GM23338 (cell line): ENCODE results near the gene PIM1.

Experiments
- CREB1 ChIP-seq: fragments of 250-450 bp; sonication (Bioruptor Pico); IDR thresholded peaks from 2 replicates; pipeline ENCODE4 v1.5.0; 2020; ENCODE audit warnings: low read depth, mild to moderate bottlenecking, moderate library complexity
- EZH2 ChIP-seq: fragments of 200-600 bp; sonication (generic); IDR thresholded peaks from one replicate; pipeline ENCODE4 v1.8.0; 2017; ENCODE audit warnings: antibody characterized with exemption, mild to moderate bottlenecking, low read depth; ENCODE audit not compliant: unreplicated experiment
- EZH2phosphoT487 ChIP-seq: fragments of 200-600 bp; sonication (generic); IDR thresholded peaks from one replicate; pipeline ENCODE4 v1.8.1; 2018; ENCODE audit warnings: antibody characterized with exemption; ENCODE audit not compliant: unreplicated experiment
- JUNB ChIP-seq: IDR thresholded peaks from one replicate; pipeline ENCODE4 v1.6.1; 2016; ENCODE audit warnings: antibody characterized with exemption; ENCODE audit not compliant: unreplicated experiment
- POLR2AphosphoS5 ChIP-seq: IDR thresholded peaks from 2 replicates; pipeline ENCODE4 v1.6.1; 2016; ENCODE audit warnings: antibody characterized with exemption, low read depth
- STAT1 ChIP-seq: IDR thresholded peaks from one replicate; pipeline ENCODE4 v1.6.1; 2016; ENCODE audit warnings: antibody characterized with exemption; ENCODE audit not compliant: unreplicated experiment
- ZNF114 ChIP-seq: fragments of 250-450 bp; sonication (Bioruptor Pico); IDR thresholded peaks from 2 replicates; pipeline ENCODE4 v1.5.0; 2020; ENCODE audit warnings: mild to moderate bottlenecking, moderate library complexity
- ZNF331 ChIP-seq: fragments of 250-450 bp; sonication (Bioruptor Pico); IDR thresholded peaks from 2 replicates; pipeline ENCODE4 v1.5.0; 2020; ENCODE audit warnings: low read depth, mild to moderate bottlenecking, moderate library complexity
- TF ChIP-seq, protein P1 (sequence below), 2 experiments: fragments of 200-600 bp in 1 of 2; sonication (generic) in 1 of 2; conservative IDR thresholded peaks; 2 replicates each; pipeline versions ENCODE4 v1.5.1 to v1.6.1; 2016 to 2017; ENCODE audit warnings: antibody characterized with exemption in 2 of 2, low read depth in 2 of 2, mild to moderate bottlenecking in 2 of 2, moderate library complexity in 1 of 2
- TF ChIP-seq, protein P2 (sequence below): IDR thresholded peaks from one replicate; pipeline ENCODE4 v1.6.1; 2018; ENCODE audit warnings: antibody characterized with exemption; ENCODE audit not compliant: unreplicated experiment
- TF ChIP-seq, protein P3 (sequence below): IDR thresholded peaks from 2 replicates; pipeline ENCODE4 v1.6.1; 2016; ENCODE audit warnings: antibody characterized with exemption
- TF ChIP-seq, protein P4 (sequence below): fragments of 250-450 bp; sonication (Bioruptor Pico); IDR thresholded peaks from 2 replicates; pipeline ENCODE4 v1.5.0; 2020; ENCODE audit warnings: mild to moderate bottlenecking, moderate library complexity

DNA sequence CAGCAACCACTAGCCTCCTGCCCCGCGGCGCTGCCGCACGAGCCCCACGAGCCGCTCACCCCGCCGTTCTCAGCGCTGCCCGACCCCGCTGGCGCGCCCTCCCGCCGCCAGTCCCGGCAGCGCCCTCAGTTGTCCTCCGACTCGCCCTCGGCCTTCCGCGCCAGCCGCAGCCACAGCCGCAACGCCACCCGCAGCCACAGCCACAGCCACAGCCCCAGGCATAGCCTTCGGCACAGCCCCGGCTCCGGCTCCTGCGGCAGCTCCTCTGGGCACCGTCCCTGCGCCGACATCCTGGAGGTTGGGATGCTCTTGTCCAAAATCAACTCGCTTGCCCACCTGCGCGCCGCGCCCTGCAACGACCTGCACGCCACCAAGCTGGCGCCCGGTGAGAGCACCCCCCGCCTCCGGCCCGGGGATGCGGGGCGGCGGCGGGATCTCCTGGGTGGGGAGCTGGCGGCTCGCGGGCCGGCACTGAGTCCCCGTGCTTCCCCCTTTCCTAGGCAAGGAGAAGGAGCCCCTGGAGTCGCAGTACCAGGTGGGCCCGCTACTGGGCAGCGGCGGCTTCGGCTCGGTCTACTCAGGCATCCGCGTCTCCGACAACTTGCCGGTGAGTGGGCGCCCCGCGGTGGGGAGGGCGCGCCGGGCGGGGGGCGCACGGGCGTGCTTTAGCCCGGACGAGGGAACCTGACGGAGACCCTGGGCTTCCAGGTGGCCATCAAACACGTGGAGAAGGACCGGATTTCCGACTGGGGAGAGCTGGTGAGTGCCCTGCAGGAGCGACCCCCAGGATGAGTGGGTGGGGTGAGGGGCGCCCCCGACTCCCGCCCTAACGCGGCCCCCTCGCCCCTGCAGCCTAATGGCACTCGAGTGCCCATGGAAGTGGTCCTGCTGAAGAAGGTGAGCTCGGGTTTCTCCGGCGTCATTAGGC is 585 bp downstream of the PIM1 start:
- TF ChIP-seq, protein P1, sequence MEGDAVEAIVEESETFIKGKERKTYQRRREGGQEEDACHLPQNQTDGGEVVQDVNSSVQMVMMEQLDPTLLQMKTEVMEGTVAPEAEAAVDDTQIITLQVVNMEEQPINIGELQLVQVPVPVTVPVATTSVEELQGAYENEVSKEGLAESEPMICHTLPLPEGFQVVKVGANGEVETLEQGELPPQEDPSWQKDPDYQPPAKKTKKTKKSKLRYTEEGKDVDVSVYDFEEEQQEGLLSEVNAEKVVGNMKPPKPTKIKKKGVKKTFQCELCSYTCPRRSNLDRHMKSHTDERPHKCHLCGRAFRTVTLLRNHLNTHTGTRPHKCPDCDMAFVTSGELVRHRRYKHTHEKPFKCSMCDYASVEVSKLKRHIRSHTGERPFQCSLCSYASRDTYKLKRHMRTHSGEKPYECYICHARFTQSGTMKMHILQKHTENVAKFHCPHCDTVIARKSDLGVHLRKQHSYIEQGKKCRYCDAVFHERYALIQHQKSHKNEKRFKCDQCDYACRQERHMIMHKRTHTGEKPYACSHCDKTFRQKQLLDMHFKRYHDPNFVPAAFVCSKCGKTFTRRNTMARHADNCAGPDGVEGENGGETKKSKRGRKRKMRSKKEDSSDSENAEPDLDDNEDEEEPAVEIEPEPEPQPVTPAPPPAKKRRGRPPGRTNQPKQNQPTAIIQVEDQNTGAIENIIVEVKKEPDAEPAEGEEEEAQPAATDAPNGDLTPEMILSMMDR (conservative IDR thresholded peaks at IDR 0.05; ENCODE audit: low read depth in 2 of 2) = no peak; a peak in 1 of 4 replicates
- TF ChIP-seq, protein P2, sequence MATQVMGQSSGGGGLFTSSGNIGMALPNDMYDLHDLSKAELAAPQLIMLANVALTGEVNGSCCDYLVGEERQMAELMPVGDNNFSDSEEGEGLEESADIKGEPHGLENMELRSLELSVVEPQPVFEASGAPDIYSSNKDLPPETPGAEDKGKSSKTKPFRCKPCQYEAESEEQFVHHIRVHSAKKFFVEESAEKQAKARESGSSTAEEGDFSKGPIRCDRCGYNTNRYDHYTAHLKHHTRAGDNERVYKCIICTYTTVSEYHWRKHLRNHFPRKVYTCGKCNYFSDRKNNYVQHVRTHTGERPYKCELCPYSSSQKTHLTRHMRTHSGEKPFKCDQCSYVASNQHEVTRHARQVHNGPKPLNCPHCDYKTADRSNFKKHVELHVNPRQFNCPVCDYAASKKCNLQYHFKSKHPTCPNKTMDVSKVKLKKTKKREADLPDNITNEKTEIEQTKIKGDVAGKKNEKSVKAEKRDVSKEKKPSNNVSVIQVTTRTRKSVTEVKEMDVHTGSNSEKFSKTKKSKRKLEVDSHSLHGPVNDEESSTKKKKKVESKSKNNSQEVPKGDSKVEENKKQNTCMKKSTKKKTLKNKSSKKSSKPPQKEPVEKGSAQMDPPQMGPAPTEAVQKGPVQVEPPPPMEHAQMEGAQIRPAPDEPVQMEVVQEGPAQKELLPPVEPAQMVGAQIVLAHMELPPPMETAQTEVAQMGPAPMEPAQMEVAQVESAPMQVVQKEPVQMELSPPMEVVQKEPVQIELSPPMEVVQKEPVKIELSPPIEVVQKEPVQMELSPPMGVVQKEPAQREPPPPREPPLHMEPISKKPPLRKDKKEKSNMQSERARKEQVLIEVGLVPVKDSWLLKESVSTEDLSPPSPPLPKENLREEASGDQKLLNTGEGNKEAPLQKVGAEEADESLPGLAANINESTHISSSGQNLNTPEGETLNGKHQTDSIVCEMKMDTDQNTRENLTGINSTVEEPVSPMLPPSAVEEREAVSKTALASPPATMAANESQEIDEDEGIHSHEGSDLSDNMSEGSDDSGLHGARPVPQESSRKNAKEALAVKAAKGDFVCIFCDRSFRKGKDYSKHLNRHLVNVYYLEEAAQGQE = no peak
- no peak for TF ChIP-seq EZH2phosphoT487
- no peak for TF ChIP-seq POLR2AphosphoS5
- no peak for TF ChIP-seq EZH2
- no peak for TF ChIP-seq JUNB
- TF ChIP-seq, protein P3, sequence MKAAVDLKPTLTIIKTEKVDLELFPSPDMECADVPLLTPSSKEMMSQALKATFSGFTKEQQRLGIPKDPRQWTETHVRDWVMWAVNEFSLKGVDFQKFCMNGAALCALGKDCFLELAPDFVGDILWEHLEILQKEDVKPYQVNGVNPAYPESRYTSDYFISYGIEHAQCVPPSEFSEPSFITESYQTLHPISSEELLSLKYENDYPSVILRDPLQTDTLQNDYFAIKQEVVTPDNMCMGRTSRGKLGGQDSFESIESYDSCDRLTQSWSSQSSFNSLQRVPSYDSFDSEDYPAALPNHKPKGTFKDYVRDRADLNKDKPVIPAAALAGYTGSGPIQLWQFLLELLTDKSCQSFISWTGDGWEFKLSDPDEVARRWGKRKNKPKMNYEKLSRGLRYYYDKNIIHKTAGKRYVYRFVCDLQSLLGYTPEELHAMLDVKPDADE = no peak
- TF ChIP-seq CREB1 (CRISPR knock-in tag) = no peak
- TF ChIP-seq ZNF331 = no peak
- TF ChIP-seq ZNF114 (CRISPR knock-in tag) = no peak
- TF ChIP-seq, protein P4, sequence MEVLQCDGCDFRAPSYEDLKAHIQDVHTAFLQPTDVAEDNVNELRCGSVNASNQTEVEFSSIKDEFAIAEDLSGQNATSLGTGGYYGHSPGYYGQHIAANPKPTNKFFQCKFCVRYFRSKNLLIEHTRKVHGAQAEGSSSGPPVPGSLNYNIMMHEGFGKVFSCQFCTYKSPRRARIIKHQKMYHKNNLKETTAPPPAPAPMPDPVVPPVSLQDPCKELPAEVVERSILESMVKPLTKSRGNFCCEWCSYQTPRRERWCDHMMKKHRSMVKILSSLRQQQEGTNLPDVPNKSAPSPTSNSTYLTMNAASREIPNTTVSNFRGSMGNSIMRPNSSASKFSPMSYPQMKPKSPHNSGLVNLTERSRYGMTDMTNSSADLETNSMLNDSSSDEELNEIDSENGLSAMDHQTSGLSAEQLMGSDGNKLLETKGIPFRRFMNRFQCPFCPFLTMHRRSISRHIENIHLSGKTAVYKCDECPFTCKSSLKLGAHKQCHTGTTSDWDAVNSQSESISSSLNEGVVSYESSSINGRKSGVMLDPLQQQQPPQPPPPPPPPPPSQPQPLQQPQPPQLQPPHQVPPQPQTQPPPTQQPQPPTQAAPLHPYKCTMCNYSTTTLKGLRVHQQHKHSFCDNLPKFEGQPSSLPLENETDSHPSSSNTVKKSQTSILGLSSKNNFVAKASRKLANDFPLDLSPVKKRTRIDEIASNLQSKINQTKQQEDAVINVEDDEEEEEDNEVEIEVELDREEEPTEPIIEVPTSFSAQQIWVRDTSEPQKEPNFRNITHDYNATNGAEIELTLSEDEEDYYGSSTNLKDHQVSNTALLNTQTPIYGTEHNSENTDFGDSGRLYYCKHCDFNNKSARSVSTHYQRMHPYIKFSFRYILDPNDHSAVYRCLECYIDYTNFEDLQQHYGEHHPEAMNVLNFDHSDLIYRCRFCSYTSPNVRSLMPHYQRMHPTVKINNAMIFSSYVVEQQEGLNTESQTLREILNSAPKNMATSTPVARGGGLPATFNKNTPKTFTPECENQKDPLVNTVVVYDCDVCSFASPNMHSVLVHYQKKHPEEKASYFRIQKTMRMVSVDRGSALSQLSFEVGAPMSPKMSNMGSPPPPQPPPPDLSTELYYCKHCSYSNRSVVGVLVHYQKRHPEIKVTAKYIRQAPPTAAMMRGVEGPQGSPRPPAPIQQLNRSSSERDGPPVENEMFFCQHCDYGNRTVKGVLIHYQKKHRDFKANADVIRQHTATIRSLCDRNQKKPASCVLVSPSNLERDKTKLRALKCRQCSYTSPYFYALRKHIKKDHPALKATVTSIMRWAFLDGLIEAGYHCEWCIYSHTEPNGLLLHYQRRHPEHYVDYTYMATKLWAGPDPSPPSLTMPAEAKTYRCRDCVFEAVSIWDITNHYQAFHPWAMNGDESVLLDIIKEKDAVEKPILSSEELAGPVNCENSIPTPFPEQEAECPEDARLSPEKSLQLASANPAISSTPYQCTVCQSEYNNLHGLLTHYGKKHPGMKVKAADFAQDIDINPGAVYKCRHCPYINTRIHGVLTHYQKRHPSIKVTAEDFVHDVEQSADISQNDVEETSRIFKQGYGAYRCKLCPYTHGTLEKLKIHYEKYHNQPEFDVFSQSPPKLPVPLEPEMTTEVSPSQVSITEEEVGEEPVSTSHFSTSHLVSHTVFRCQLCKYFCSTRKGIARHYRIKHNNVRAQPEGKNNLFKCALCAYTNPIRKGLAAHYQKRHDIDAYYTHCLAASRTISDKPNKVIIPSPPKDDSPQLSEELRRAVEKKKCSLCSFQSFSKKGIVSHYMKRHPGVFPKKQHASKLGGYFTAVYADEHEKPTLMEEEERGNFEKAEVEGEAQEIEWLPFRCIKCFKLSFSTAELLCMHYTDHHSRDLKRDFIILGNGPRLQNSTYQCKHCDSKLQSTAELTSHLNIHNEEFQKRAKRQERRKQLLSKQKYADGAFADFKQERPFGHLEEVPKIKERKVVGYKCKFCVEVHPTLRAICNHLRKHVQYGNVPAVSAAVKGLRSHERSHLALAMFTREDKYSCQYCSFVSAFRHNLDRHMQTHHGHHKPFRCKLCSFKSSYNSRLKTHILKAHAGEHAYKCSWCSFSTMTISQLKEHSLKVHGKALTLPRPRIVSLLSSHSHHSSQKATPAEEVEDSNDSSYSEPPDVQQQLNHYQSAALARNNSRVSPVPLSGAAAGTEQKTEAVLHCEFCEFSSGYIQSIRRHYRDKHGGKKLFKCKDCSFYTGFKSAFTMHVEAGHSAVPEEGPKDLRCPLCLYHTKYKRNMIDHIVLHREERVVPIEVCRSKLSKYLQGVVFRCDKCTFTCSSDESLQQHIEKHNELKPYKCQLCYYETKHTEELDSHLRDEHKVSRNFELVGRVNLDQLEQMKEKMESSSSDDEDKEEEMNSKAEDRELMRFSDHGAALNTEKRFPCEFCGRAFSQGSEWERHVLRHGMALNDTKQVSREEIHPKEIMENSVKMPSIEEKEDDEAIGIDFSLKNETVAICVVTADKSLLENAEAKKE (CRISPR knock-in tag) = no peak
- no peak for TF ChIP-seq STAT1
